Glutamatergic neuron (in vitro differentiated cells): ENCODE measurements around the gene DTNA. TPM values are rescaled to one million over a fixed set of nuclear protein-coding genes. Genes with fewer than 3 reads are reported as not detected.

ENCODE experiments used
- DNase-seq: peaks from one replicate; pipeline ENCODE4 v3.0.0; 2022
- H3K27ac Mint-ChIP-seq: one replicate; pipeline ENCODE4 v1.8.0; 2020; ENCODE audit warnings: mild to moderate bottlenecking, mixed read lengths, inconsistent platforms; ENCODE audit not compliant: unreplicated experiment
- H3K27me3 Mint-ChIP-seq: one replicate; pipeline ENCODE4 v1.8.0; 2020; ENCODE audit warnings: mild to moderate bottlenecking, moderate library complexity, mixed read lengths, inconsistent platforms; ENCODE audit not compliant: unreplicated experiment
- H3K36me3 Mint-ChIP-seq: one replicate; pipeline ENCODE4 v1.8.0; 2020; ENCODE audit warnings: mild to moderate bottlenecking, mixed read lengths, inconsistent platforms; ENCODE audit not compliant: unreplicated experiment
- H3K4me1 Mint-ChIP-seq: one replicate; pipeline ENCODE4 v1.8.0; 2020; ENCODE audit warnings: mild to moderate bottlenecking, low read depth, mixed read lengths, inconsistent platforms; ENCODE audit not compliant: unreplicated experiment
- H3K4me3 Mint-ChIP-seq: one replicate; pipeline ENCODE4 v1.8.0; 2020; ENCODE audit warnings: mild to moderate bottlenecking, mixed read lengths, inconsistent platforms; ENCODE audit not compliant: unreplicated experiment
- H3K9me3 Mint-ChIP-seq: one replicate; pipeline ENCODE4 v1.8.0; 2020; ENCODE audit warnings: mild to moderate bottlenecking, moderate library complexity, mixed read lengths, inconsistent platforms; ENCODE audit not compliant: unreplicated experiment
- total RNA-seq: library from RNA; stranded (reverse); fragmentation: NEBNext Ultra II Directional; extraction: Animal tissue kit (Norgen Biotek cat#: 25700); gene quantifications from one replicate; pipeline ENCODE4 v1.2.1, GENCODE V29; 2021; ENCODE audit not compliant: unreplicated experiment
- TF ChIP-seq, protein P1 (sequence below): fragments of 200-600 bp; sonication (generic); IDR thresholded peaks from one replicate; pipeline ENCODE4 v1.5.0; 2021; ENCODE audit not compliant: partially characterized antibody, unreplicated experiment

The DTNA gene
- total RNA-seq, 1 donor from 2014 or later = 29.5 TPM

DNA sequence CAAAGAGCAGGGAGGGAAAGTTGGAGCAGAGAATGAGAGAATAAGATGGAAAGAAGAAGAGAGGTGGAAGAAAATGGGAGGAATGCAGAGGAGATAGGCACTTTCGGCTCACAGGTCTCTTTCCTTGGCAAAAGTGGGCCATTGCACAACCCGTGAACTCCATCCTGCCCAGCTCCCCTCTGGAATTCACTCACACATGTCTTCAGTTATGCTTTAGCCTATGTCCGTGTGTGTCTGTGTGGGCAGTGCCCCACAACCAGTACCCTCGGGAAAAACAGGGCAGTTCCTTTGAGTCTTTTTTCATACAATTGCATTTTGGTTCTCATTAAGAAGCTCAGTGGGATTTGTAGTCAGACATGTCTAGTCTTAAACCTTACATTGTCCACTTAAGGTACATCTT lies 34.5 kb downstream of the DTNA start:
- Mint-ChIP-seq H3K27ac (no peak overlapping the region), H3K9me3 (peaks cover 2% of the 10 kb centered on the region), H3K4me1 (peaks cover 2% of the 10 kb centered on the region), H3K27me3 (no peaks in the 10 kb centered on the region), H3K36me3 (no peaks in the 10 kb centered on the region), H3K4me3 (no peak overlapping the region)
- TF ChIP-seq, protein P1, sequence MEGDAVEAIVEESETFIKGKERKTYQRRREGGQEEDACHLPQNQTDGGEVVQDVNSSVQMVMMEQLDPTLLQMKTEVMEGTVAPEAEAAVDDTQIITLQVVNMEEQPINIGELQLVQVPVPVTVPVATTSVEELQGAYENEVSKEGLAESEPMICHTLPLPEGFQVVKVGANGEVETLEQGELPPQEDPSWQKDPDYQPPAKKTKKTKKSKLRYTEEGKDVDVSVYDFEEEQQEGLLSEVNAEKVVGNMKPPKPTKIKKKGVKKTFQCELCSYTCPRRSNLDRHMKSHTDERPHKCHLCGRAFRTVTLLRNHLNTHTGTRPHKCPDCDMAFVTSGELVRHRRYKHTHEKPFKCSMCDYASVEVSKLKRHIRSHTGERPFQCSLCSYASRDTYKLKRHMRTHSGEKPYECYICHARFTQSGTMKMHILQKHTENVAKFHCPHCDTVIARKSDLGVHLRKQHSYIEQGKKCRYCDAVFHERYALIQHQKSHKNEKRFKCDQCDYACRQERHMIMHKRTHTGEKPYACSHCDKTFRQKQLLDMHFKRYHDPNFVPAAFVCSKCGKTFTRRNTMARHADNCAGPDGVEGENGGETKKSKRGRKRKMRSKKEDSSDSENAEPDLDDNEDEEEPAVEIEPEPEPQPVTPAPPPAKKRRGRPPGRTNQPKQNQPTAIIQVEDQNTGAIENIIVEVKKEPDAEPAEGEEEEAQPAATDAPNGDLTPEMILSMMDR = no peak
- DNase-seq = no peak

DNA sequence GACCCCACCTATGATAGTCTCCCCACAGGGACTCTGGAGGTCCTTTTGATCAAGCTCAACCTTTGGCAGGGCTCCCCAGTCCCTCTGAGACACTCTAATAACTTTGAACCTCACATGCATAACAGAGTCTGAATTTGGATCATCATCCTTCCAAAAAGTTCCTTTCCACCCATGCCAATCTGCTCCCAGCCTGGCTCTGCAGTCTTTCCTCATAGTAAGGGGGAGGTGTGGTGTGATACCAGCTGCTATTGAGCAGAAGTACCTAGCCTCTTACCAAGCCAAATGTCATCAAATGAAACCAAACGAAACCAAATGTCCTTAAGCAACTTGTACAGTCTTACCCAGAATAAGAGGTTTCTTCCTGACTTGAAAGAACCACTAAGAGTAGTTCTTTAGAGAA lies 36.5 kb downstream of the DTNA start:
- H3K4me1 Mint-ChIP-seq = no peaks in the 10 kb centered on the region
- no peaks in the 10 kb centered on the region for H3K27me3 Mint-ChIP-seq

DNA sequence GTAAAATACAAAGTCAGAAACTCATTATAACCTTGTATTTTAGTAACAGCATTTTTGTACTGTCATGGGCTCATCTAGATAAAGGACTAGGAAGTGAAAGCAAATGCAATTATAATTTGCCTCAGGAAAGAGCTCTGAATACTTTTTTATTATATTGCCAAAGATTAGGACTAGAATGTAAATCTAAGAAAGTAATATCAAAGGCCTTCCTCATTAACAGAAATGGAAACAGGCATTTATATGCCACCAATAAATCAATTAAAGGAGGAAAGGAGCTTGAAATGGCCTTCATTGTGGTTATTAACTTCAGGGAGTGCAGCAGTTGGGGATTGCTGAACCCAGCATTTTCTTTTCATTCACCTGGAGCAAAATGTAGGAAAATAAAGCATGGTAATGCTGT lies 39.6 kb downstream of the DTNA start:
- H3K4me3 Mint-ChIP-seq = no peak overlapping the region
- no peak overlapping the region for H3K27ac Mint-ChIP-seq
- DNase-seq = no peak
- TF ChIP-seq, protein P1 = no peak
- H3K4me1 Mint-ChIP-seq = no peaks in the 10 kb centered on the region
- no peaks in the 10 kb centered on the region for H3K36me3 Mint-ChIP-seq
- no peaks in the 10 kb centered on the region for H3K27me3 Mint-ChIP-seq
- no peaks in the 10 kb centered on the region for H3K9me3 Mint-ChIP-seq

More for the DNA sequence above, 36.5 kb downstream of the DTNA start:
- Mint-ChIP-seq H3K4me3 (no peak overlapping the region), H3K9me3 (peaks cover 2% of the 10 kb centered on the region), H3K36me3 (no peaks in the 10 kb centered on the region), H3K27ac (no peak overlapping the region)
- DNase-seq = no peak
- TF ChIP-seq, protein P1 = no peak

DNA sequence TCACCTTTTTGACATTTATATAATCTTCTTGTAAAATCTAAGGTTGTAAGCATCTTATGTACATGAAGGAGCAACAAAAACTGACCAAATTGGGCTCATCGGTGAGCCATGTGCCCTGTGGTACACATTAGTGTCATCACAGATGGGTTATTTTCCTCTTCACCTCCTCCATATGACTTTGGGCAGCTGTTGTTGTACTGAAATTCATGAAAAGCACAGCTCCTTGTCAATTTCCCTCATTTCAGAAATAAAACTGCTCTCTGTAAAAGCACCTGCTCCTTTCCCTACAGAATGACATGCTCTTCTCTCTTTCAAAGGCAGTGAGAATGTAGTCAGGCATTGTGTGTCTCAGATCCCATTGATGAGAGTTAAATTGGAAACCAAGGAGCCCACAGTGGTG lies 42.0 kb downstream of the DTNA start:
- DNase-seq = no peak

DNA sequence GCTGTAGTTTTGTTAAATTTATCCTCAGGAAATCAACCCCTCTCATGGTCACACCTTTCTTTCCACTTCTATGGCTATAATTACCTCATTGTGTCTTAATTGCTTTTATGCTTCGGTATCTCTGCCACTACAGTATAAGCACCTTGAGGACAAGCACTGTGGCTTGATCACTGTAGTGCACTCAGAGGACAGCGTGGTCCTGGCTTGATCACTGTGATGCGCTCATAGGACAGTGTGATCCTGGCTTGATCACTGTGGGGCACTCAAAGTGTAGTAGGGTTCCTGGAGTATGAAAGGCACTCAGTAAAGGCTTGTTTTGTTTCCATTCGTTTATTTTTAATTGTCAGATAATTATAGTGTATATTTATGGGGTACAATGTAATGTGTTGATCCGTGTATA lies 44.2 kb downstream of the DTNA start:
- Mint-ChIP-seq H3K36me3 (no peaks in the 10 kb centered on the region), H3K27ac (no peak overlapping the region), H3K4me1 (no peaks in the 10 kb centered on the region), H3K9me3 (no peaks in the 10 kb centered on the region), H3K4me3 (no peak overlapping the region), H3K27me3 (no peaks in the 10 kb centered on the region)
- TF ChIP-seq, protein P1 = no peak
- DNase-seq = no peak

More for the DNA sequence above, 42.0 kb downstream of the DTNA start:
- Mint-ChIP-seq H3K4me3 (no peak overlapping the region), H3K4me1 (no peaks in the 10 kb centered on the region), H3K36me3 (no peaks in the 10 kb centered on the region), H3K27ac (no peak overlapping the region), H3K27me3 (no peaks in the 10 kb centered on the region), H3K9me3 (no peaks in the 10 kb centered on the region)
- TF ChIP-seq, protein P1 = no peak
